GM12873 (cell line): ENCODE data around the gene HMG20A.

Source experiments
- CTCF ChIP-seq: IDR thresholded peaks from 2 replicates; pipeline ENCODE4 v1.5.1; 2012; ENCODE audit warnings: low read depth, mild to moderate bottlenecking, moderate library complexity, low read length, control low read depth; ENCODE audit not compliant: insufficient read depth; ENCODE audit errors: missing control alignments

The HMG20A gene

GRCh38 chr15:77384589-77385359 is 35.9 kb upstream of the HMG20A start:
- no peak for TF ChIP-seq CTCF

GRCh38 chr15:77386626-77387025 is 34.1 kb upstream of the HMG20A start:
- TF ChIP-seq CTCF: no peak

- no peak for TF ChIP-seq CTCF
These were observed 33.2 kb upstream of the HMG20A start for GRCh38 chr15:77387365-77388105.

GRCh38 chr15:77391372-77391951 is 29.2 kb upstream of the HMG20A start:
- TF ChIP-seq CTCF: no peak

GRCh38 chr15:77392762-77393470 is 27.8 kb upstream of the HMG20A start:
- TF ChIP-seq CTCF: no peak

- TF ChIP-seq CTCF: no peak
These were observed 27.2 kb upstream of the HMG20A start for GRCh38 chr15:77393471-77393840.
